HG02571 (cell line): Measurements from ENCODE around the gene TNFRSF21.
A peak's percentile ranks its signal among the peaks of the same experiment; 100 is the strongest.
"Not testable (repeated sequence)": the region's sequence is repeated elsewhere in the genome, so short reads cannot be mapped to it uniquely, and the experiment has no call there.

Source experiments
- ATAC-seq: cut with Tn5 transposase; IDR thresholded peaks from one replicate; pipeline ENCODE4 v1.9.1; 2021; ENCODE audit warnings: mild to moderate bottlenecking, moderate library complexity; ENCODE audit not compliant: unreplicated experiment

TNFRSF21 gene, protein sequence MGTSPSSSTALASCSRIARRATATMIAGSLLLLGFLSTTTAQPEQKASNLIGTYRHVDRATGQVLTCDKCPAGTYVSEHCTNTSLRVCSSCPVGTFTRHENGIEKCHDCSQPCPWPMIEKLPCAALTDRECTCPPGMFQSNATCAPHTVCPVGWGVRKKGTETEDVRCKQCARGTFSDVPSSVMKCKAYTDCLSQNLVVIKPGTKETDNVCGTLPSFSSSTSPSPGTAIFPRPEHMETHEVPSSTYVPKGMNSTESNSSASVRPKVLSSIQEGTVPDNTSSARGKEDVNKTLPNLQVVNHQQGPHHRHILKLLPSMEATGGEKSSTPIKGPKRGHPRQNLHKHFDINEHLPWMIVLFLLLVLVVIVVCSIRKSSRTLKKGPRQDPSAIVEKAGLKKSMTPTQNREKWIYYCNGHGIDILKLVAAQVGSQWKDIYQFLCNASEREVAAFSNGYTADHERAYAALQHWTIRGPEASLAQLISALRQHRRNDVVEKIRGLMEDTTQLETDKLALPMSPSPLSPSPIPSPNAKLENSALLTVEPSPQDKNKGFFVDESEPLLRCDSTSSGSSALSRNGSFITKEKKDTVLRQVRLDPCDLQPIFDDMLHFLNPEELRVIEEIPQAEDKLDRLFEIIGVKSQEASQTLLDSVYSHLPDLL

GRCh38 chr6:47309291-47310130 lies at the start of gene TNFRSF21:
Gene TNFRSF21, minus strand, starts transcription at chr6:47309905. Its CDS starts 394 bp downstream, at chr6:47309511.
- peak; percentile 99 for ATAC-seq

GRCh38 chr6:47358440-47359225 lies 48.9 kb upstream of the TNFRSF21 start:
- ATAC-seq: peak; percentile 42

DNA sequence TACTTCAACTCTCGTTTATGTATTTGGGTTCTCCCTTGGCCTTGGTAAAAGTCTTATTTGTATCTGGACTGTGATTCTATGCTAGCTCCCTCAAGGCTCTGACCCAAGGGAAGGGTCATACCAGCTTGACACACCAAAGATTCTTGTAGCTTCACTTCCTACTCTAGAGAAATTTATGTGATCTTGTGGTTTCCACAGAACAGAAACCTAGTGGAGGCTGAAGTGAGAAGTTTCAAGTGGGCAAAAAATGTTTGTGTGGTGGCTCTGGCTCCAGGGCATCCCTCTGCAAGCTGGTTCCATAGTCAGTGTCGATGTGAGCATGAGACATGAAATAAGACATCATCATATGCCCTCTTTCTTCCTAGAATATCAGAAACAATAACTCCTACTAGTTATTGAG lies 48.1 kb upstream of the TNFRSF21 start:
- ATAC-seq: peak; percentile 63

- ATAC-seq: no peak
Measured at GRCh38 chr6:47355496-47355895, 45.8 kb upstream of the TNFRSF21 start.

DNA sequence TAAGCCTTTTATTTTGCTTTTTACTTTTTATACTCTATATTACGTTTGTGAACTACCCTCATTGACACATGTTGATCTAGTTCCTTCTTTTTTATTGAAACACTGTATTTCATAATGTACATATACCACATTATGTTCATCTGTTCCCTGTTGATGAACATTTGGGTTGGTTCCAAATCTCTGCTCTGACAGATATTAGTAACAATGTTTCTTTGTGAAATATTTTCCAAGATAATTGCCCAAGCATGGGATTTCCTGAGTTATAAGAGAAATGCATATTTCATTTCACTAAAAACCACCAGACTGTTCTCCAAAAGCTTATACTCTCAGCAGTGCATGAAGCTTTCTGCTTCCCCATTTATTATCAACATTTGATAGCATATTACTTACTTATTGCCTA lies 44.2 kb upstream of the TNFRSF21 start:
- no peak for ATAC-seq

DNA sequence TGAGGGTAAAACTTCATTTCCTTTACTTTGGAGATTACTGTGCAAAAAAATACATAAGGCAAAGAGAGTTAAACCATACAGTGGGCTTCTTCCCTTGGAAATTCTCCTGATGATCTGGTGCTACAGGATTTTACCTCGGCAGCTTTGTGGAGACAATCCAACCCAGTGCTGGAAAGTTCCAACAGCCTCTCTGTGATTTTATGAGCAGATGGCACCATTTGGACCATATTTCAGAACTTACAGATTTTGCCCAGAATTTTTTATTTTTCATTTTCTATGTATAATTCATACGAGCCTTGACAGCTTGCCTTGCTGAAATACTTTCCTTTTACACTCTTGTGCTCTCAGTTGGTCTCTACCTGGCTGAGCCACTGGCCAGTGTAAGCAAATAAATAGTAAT lies 43.3 kb upstream of the TNFRSF21 start:
- no peak for ATAC-seq

GRCh38 chr6:47352194-47352920 lies 42.7 kb upstream of the TNFRSF21 start:
- no peak for ATAC-seq

DNA sequence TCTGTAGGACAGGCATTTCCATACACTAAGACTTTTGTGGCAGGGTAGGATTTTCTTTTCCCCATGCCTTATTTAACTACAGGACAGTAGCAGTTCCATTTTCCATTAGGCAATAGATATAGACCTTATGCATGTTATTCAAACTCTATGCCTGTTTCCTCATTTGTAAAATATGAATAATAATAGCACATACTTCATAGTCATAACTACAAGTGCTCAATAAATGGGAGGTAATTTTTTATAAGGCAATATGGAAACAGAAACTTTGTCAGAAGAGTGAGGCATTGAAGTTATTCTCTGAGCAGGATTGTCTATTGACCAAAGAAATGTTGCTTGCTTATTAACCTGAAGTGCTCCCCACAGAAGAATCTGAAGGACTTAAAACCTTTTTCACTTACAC lies 41.9 kb upstream of the TNFRSF21 start:
- no peak for ATAC-seq

DNA sequence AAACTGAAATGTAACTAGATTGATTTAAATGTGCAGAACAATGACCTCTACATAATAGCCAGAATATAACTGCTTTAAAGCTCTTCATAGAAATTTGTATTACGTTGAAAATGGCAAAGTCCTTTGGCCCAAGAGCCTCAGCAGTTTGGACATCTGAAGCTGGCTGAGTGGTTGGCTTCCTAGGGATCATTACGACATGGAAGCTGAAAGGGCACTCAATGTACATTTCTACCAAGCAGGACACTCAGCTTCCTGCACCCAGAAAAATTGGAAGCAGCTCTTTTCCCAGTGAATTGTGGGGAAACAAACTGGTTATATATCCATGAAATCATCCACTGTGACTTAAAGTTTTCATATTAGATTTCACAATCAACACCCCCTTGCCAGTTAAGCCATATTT lies 40.2 kb upstream of the TNFRSF21 start:
- no peak for ATAC-seq

GRCh38 chr6:47348316-47348863 lies 38.7 kb upstream of the TNFRSF21 start:
- no peak for ATAC-seq

DNA sequence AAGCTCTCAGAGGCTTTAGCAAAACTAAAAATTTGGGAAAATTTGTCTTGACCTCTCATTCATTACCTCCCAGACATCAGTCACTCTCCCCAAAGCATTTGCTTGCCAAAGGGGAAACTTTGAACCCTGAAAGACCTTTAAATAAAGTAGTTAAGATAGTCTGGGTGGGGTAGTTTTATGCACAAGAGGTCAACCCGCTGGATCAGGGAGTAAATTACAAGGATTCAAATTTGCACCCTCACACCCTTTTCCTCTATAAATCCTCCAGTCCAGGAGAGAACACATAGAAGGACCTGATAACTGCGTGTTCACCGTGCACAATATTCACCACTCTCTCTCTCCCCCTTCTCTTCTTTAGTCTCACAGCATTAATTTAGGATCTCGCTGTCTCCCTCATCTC lies 36.1 kb upstream of the TNFRSF21 start:
- ATAC-seq: no peak

DNA sequence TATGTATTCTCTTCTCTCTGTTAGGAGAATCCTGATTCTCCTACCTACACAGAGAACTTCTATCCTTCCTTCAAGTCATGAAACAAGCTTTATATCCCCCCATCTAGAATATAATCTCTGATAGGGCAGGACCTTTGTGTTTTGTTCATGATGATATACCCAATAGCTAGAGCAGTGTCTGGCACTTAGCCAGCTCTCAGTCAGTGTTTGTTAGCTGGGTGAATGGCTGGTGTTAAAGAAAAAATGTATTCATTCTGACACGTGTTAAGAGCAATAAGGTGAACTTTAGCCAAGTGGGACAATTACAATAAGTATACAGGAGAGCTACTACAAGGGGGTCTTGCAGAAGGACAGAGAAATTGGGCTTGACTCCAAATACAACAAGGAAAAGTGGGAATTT lies 34.3 kb upstream of the TNFRSF21 start:
- ATAC-seq: no peak

DNA sequence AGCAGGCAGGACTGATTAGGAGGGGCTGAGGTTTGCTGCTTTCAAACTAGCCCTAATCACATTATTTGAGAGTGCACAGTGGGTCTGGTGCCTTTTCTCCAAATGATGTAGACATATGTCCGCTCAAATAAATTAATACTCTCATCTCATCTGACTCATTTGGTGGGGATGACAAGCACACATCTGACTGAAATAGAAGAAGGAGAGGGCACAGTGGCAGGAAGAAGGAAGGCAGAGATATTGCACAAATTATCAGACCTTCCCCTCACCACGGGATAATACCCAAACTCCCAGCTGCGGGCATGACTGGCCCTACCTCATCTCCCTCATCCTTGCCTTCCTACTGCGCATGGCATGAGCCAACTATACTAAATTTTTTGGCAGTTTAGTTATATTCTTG lies 33.9 kb upstream of the TNFRSF21 start:
- ATAC-seq: no peak

GRCh38 chr6:47342824-47343223 lies 33.1 kb upstream of the TNFRSF21 start:
- no peak for ATAC-seq

- no peak for ATAC-seq
Measured at GRCh38 chr6:47337519-47337918, 27.8 kb upstream of the TNFRSF21 start.

DNA sequence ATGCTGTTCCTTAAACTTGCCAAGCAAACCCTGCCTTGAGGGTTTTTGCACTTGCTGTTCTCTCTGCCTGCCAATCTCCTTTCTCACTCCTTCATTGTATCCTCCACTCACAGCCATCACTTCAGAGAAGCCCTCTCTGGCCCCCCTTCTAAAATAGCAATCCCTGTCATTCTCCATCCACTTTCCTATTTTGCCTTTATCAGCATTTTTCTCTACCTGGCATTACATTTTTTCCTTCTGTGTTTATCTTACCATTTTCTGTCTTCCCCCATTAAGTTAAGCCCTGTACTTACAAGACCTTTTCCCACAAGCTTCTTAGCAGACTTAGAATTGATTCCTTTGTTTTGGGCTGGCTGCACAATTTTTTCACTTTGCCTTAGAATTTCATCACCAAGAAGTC lies 26.6 kb upstream of the TNFRSF21 start:
- no peak for ATAC-seq

DNA sequence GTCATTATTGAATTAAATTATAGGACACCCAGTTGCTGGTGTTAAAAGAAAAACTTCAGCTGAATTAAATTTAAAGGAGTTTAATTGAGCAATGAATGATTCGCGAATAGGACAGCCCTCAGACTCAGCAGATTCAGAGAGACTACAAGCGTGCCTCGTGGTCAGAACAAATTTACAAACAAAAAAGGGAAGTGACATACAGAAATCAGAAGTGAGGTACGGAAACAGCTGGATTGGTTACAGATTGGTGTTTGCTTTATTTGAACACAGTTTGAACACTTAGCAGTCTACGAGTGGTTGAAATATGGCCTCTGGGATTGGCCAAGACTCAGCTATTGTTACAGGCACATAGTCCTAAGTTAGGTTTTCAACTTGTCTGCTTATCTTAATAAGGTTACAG lies 25.8 kb upstream of the TNFRSF21 start:
- peak; percentile 89 for ATAC-seq

- ATAC-seq: no peak
Measured at GRCh38 chr6:47334334-47334733, 24.6 kb upstream of the TNFRSF21 start.

DNA sequence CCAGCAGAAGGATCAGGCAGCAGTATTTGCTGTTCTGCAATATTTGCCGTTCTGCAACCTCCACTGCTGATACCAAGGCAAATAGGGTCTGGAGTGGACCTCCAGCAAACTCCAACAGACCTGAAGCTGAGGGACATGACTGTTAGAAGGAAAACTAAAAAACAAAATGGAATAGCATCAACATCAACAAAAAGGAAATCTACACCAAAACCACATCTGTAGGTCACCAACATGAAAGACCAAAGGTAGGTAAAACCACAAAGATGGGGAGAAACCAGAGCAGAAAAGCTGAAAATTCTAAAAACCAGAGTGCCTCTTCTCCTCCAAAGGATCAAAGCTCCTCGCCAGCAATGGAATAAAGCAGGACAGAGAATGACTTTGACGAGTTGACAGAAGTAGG lies 18.9 kb upstream of the TNFRSF21 start:
- not testable (repeated sequence) for ATAC-seq

- not testable (repeated sequence) for ATAC-seq
Measured at GRCh38 chr6:47328139-47328538, 18.4 kb upstream of the TNFRSF21 start.
